GM12878 (cell line): ENCODE results near the gene KCTD16. TPM values are rescaled to one million over a fixed set of nuclear protein-coding genes. Genes with fewer than 3 reads are reported as not detected.

Experiments used
- ATAC-seq: fragments of 200-7000 bp; cut with Tn5 transposase; 3 replicates; pipeline ENCODE4 v1.9.1; 2020; ENCODE audit warnings: mild to moderate bottlenecking, moderate library complexity
- BruUV-seq: library from RNA; stranded (reverse); fragments of 400-500 nt; replicated peaks from 2 replicates; lab custom pipeline; 2021; lab: Mats Ljungman, UMichigan
- CTCF ChIA-PET: fragments of 300-600 bp; sonication (Branson Sonifier 250); formaldehyde crosslinking; extraction: SDS; loops from one replicate; lab custom pipeline; 2021; ENCODE audit warnings: inconsistent platforms; lab: Yijun Ruan, JAX
- POLR2A ChIA-PET: fragments of 350-600 bp; formaldehyde crosslinking; extraction: SDS; loops from one replicate; lab custom pipeline; 2021; ENCODE audit warnings: inconsistent platforms; lab: Charles Lee
- RAD21 ChIA-PET: fragments of 300-600 bp; sonication (Branson Sonifier 250); formaldehyde crosslinking; loops from one replicate; lab custom pipeline; 2023; ENCODE audit warnings: antibody characterized with exemption; ENCODE audit not compliant: unreplicated experiment; lab: Charles Lee
- SMC1A ChIA-PET: fragments of 300-600 bp; sonication (Branson Sonifier 250); formaldehyde crosslinking; loops from one replicate; lab custom pipeline; 2023; ENCODE audit not compliant: unreplicated experiment, uncharacterized antibody; lab: Charles Lee
- DNase-seq: peaks from one replicate; pipeline ENCODE4 v3.0.0-alpha.2; 2011; ENCODE audit warnings: low read depth, low spot score
- FAIRE-seq: peaks from 3 replicates; lab custom pipeline; 2011; peaks lifted over from hg19 to GRCh38; lab: Jason Lieb, UNC
- H2AFZ ChIP-seq: 2 replicates; pipeline ENCODE4 v1.6.0; 2011; ENCODE audit warnings: low read depth, low read length, control low read depth; ENCODE audit not compliant: control insufficient read depth
- H3K27ac ChIP-seq: 2 replicates; pipeline ENCODE4 v1.5.1; 2011; ENCODE audit warnings: control low read depth; ENCODE audit not compliant: control insufficient read depth, insufficient read depth
- H3K27me3 ChIP-seq, 2 experiments: replicated peaks in 1 of 2; 2 replicates each; pipeline versions ENCODE4 v1.6.0 to v1.6.1; 2011; ENCODE audit warnings: low read length in 1 of 2; ENCODE audit not compliant: control insufficient read depth in 2 of 2, insufficient read depth in 2 of 2
- H3K36me3 ChIP-seq, 2 experiments: 2 replicates each; pipeline ENCODE4 v1.5.1; 2011; ENCODE audit warnings: low read length in 1 of 2; ENCODE audit not compliant: control insufficient read depth in 2 of 2, insufficient read depth in 2 of 2
- H3K4me1 ChIP-seq: 2 replicates; pipeline ENCODE4 v1.6.1; 2011; ENCODE audit warnings: mild to moderate bottlenecking, low read length, moderate library complexity, mixed read lengths; ENCODE audit not compliant: control insufficient read depth, insufficient read depth
- H3K4me2 ChIP-seq: 2 replicates; pipeline ENCODE4 v1.6.0; 2011; ENCODE audit warnings: control low read depth; ENCODE audit not compliant: control insufficient read depth, insufficient read depth
- H3K4me3 ChIP-seq: fragments of 200-600 bp; sonication (generic); 2 replicates; pipeline ENCODE4 v1.5.1; 2016
- H3K79me2 ChIP-seq: 2 replicates; pipeline ENCODE4 v1.6.0; 2011; ENCODE audit warnings: low read length; ENCODE audit not compliant: control insufficient read depth, insufficient read depth
- H3K9ac ChIP-seq: 2 replicates; pipeline ENCODE4 v1.8.0; 2011; ENCODE audit warnings: low read length, control low read depth, mixed read lengths; ENCODE audit not compliant: control insufficient read depth, insufficient read depth
- H3K9me3 ChIP-seq: replicated peaks from 3 replicates; pipeline ENCODE4 v1.5.1; 2011; ENCODE audit warnings: mild to moderate bottlenecking, low read length; ENCODE audit not compliant: control insufficient read depth, insufficient read depth
- H4K20me1 ChIP-seq: 2 replicates; pipeline ENCODE4 v1.6.0; 2011; ENCODE audit not compliant: control insufficient read depth, insufficient read depth
- CEBPB ChIP-seq, 2 experiments: fragments of 150-350 bp in 1 of 2; IDR thresholded peaks; 2 replicates each; pipeline ENCODE4 v1.6.1; 2012 to 2014; ENCODE audit warnings: low read depth in 2 of 2, low read length in 2 of 2, borderline replicate concordance in 1 of 2, inconsistent platforms in 1 of 2
- CHD2 ChIP-seq: IDR thresholded peaks from 2 replicates; pipeline ENCODE4 v1.6.1; 2011; ENCODE audit warnings: low read depth, low read length, improper control_type of control experiment, borderline replicate concordance
- IKZF2 ChIP-seq, 2 experiments: fragments of 450-650 bp; IDR thresholded peaks; 2 replicates each; pipeline ENCODE4 v1.6.1; 2017; ENCODE audit warnings: mild to moderate bottlenecking in 2 of 2, moderate library complexity in 2 of 2
- JUND ChIP-seq: IDR thresholded peaks from 2 replicates; pipeline ENCODE4 v1.6.1; 2012; ENCODE audit warnings: low read depth, mild to moderate bottlenecking, low read length, improper control_type of control experiment, moderate library complexity
- SMARCA5 ChIP-seq: fragments of 450-650 bp; IDR thresholded peaks from 2 replicates; pipeline ENCODE4 v1.6.1; 2017; ENCODE audit warnings: mild to moderate bottlenecking
- STAT3 ChIP-seq: IDR thresholded peaks from 2 replicates; pipeline ENCODE4 v1.6.1; 2011; ENCODE audit warnings: low read depth, low read length, improper control_type of control experiment
- ZZZ3 ChIP-seq: IDR thresholded peaks from 2 replicates; pipeline ENCODE4 v1.6.1; 2011; ENCODE audit warnings: low read depth; ENCODE audit not compliant: control insufficient read depth, insufficient read length
- WGBS: methylation state at CpG from one replicate; pipeline ENCODE4 v1.1.6; 2016; ENCODE audit warnings: low lambda C conversion rate; ENCODE audit not compliant: insufficient replicate concordance, insufficient coverage; ENCODE audit errors: missing lambda C conversion rate; 5-methylcytosine and 5-hydroxymethylcytosine counted together
- in situ Hi-C: fragments of 300-500 bp; cut with MboI; formaldehyde crosslinking; loops from 9 replicates; pipeline ENCODE4 v1.14.3; 2018; ENCODE audit warnings: mixed read lengths
- intact Hi-C: fragments of 100-400 bp; cut with micrococcal nuclease; formaldehyde crosslinking; loops from one replicate; pipeline ENCODE4 v1.14.2; 2022; ENCODE audit not compliant: unreplicated experiment
- polyA plus RNA-seq, 11 experiments: library from polyadenylated mRNA; depleted of rRNA in 4 of 11; unstranded in 6 of 11; stranded (reverse) in 5 of 11; fragments of >200 nt; fragmentation: Nextera tagmentation in 4 of 11; fragmentation: Illumina TruSeq in 1 of 11; extraction: Ambion mirVana in 4 of 11; extraction: Trizol in 1 of 11; gene quantifications; 1 replicate in 1 of 11; 2 replicates in 10 of 11; pipeline versions ENCODE4 v1.2.1 to v1.2.3, GENCODE V29; 2011 to 2016; ENCODE audit warnings: inconsistent platforms in 2 of 11, missing spikeins in 2 of 11, low read depth in 1 of 11
- total RNA-seq, 4 experiments: library from RNA; depleted of rRNA in 3 of 4; stranded (reverse); fragments of >200 nt in 3 of 4; fragmentation: Illumina TruSeq in 1 of 4; extraction: Trizol in 1 of 4; gene quantifications; 2 replicates each; pipeline versions ENCODE4 v1.2.1 to v1.2.3, GENCODE V29; 2013 to 2021
- TF ChIP-seq, protein P1 (sequence below): fragments of 450-650 bp; IDR thresholded peaks from 2 replicates; pipeline ENCODE4 v1.6.1; 2016; ENCODE audit warnings: mild to moderate bottlenecking
- TF ChIP-seq, protein P2 (sequence below): fragments of 450-650 bp; IDR thresholded peaks from 2 replicates; pipeline ENCODE4 v1.6.1; 2017; ENCODE audit warnings: borderline replicate concordance
- TF ChIP-seq, protein P3 (sequence below): fragments of 450-650 bp; IDR thresholded peaks from 2 replicates; pipeline ENCODE4 v1.6.1; 2018; ENCODE audit warnings: mild to moderate bottlenecking, low read depth, moderate library complexity; ENCODE audit not compliant: partially characterized antibody

The KCTD16 gene
- total and polyA plus RNA-seq, 10 of the 15 experiments (the other 5 are each of a cell fraction or from before 2014, with no cell fraction given) = 0.03 to 0.10 (median 0.06) TPM; not detected in 3

DNA sequence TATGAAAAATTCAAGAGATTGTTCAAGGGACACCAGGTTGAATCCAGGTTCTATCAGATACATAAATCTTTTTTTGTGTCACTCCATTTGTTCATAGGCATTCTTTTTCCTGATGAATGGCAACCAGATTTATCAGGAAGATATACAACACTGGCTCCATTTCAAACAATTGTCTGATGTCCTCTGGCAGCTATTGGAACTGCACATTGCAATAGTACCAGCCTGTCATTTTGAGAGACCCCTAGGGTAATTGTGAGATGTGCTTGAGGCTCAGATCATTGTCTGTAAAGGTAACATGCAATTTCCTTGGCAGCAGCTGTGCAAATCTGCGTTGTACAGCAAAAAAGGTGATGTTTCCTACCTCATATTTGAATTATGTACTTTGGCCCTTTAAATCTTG lies 25.9 kb downstream of the KCTD16 start:
- FAIRE-seq (no peak), DNase-seq (no peak), ATAC-seq (0 out of 3 replicates have a peak, but pooled peaks have one; percentile 37)
- ChIA-PET RAD21 (no interaction called here), SMC1A (interaction anchor here (1.1 to 1.6 kb wide), 2 partner anchors 9 to 227 kb away, joined by 4 read pairs; no protein-coding TSS in a partner anchor), POLR2A (no interaction called here), CTCF (interaction anchor here (0.8 to 1.9 kb wide), 3 partner anchors 9 to 1484 kb away, joined by 3 to 6 read pairs (median 4); no protein-coding TSS in a partner anchor)
- in situ Hi-C loops (no loop called here), intact Hi-C loops (no loop called here)
- Histone ChIP-seq H2AFZ (no peak overlapping the region), H4K20me1 (no peaks in the 10 kb centered on the region), H3K79me2 (no peaks in the 10 kb centered on the region), H3K9me3 (no peaks in the 10 kb centered on the region), H3K27ac (no peak overlapping the region), H3K9ac (no peak overlapping the region), H3K4me1 (peaks cover 4% of the 10 kb centered on the region), H3K4me2 (no peak overlapping the region), H3K27me3 (no peaks in the 10 kb centered on the region), H3K36me3 (no peaks in the 10 kb centered on the region), H3K4me3 (no peak overlapping the region)
- 4% methylated on average over 1 of the region's 1 CpG for WGBS
- no TSS peak for BruUV-seq
- TF ChIP-seq SMARCA5 = no peak

DNA sequence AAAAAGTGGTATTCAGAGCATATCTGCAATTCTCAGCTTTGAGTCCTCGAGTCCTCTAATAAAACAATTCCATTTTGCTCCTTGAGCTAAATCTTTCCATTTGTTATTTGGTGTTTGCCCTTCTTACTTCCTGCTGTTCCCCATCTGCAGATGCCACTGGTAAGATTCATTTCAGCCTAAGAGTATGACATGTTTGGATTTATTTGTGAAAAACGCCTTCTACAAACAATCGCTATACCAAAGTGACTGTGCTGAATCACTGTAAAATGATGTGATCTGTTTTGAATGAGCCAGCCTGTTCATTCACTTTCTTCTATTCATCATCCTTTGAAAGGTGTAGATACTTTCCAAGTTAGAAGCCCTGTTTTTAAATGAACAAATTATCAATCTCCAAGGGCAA lies 27.7 kb downstream of the KCTD16 start:
- WGBS = 50% methylated on average over 3 of the region's 3 CpGs
- Histone ChIP-seq H3K27ac (no peak overlapping the region), H3K4me2 (no peak overlapping the region), H3K4me3 (no peak overlapping the region), H3K4me1 (no peaks in the 10 kb centered on the region), H3K9me3 (no peaks in the 10 kb centered on the region), H3K79me2 (no peaks in the 10 kb centered on the region), H3K9ac (no peak overlapping the region), H4K20me1 (no peaks in the 10 kb centered on the region), H3K36me3 (no peaks in the 10 kb centered on the region), H2AFZ (no peak overlapping the region), H3K27me3 (no peaks in the 10 kb centered on the region)
- CTCF ChIA-PET = interaction anchor here (0.9 to 1.8 kb wide), 2 partner anchors 15 to 1485 kb away, joined by 3 to 4 read pairs; no protein-coding TSS in a partner anchor
- FAIRE-seq = no peak
- intact Hi-C loops (no loop called here), in situ Hi-C loops (no loop called here)
- SMC1A ChIA-PET = no interaction called here
- BruUV-seq = no TSS peak
- RAD21 ChIA-PET = interaction anchor here (1.0 kb wide), 1 partner anchor 1039 kb away, joined by 3 read pairs; no protein-coding TSS in a partner anchor
- ATAC-seq = no peak
- POLR2A ChIA-PET = no interaction called here
- no peak for DNase-seq
- TF ChIP-seq IKZF2 (IDR thresholded peaks at IDR 0.05) = no peak
- TF ChIP-seq, protein P1, sequence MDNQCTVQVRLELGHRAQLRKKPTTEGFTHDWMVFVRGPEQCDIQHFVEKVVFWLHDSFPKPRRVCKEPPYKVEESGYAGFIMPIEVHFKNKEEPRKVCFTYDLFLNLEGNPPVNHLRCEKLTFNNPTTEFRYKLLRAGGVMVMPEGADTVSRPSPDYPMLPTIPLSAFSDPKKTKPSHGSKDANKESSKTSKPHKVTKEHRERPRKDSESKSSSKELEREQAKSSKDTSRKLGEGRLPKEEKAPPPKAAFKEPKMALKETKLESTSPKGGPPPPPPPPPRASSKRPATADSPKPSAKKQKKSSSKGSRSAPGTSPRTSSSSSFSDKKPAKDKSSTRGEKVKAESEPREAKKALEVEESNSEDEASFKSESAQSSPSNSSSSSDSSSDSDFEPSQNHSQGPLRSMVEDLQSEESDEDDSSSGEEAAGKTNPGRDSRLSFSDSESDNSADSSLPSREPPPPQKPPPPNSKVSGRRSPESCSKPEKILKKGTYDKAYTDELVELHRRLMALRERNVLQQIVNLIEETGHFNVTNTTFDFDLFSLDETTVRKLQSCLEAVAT = no peak
- TF ChIP-seq CEBPB (IDR thresholded peaks at IDR 0.05; ENCODE audit: borderline replicate concordance in 1 of 2, low read depth in 2 of 2, low read length in 2 of 2) = no peak
- TF ChIP-seq ZZZ3 = no peak
- no peak for TF ChIP-seq STAT3
- no peak for TF ChIP-seq CHD2
- TF ChIP-seq, protein P2, sequence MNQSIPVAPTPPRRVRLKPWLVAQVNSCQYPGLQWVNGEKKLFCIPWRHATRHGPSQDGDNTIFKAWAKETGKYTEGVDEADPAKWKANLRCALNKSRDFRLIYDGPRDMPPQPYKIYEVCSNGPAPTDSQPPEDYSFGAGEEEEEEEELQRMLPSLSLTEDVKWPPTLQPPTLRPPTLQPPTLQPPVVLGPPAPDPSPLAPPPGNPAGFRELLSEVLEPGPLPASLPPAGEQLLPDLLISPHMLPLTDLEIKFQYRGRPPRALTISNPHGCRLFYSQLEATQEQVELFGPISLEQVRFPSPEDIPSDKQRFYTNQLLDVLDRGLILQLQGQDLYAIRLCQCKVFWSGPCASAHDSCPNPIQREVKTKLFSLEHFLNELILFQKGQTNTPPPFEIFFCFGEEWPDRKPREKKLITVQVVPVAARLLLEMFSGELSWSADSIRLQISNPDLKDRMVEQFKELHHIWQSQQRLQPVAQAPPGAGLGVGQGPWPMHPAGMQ = no peak
- TF ChIP-seq, protein P3, sequence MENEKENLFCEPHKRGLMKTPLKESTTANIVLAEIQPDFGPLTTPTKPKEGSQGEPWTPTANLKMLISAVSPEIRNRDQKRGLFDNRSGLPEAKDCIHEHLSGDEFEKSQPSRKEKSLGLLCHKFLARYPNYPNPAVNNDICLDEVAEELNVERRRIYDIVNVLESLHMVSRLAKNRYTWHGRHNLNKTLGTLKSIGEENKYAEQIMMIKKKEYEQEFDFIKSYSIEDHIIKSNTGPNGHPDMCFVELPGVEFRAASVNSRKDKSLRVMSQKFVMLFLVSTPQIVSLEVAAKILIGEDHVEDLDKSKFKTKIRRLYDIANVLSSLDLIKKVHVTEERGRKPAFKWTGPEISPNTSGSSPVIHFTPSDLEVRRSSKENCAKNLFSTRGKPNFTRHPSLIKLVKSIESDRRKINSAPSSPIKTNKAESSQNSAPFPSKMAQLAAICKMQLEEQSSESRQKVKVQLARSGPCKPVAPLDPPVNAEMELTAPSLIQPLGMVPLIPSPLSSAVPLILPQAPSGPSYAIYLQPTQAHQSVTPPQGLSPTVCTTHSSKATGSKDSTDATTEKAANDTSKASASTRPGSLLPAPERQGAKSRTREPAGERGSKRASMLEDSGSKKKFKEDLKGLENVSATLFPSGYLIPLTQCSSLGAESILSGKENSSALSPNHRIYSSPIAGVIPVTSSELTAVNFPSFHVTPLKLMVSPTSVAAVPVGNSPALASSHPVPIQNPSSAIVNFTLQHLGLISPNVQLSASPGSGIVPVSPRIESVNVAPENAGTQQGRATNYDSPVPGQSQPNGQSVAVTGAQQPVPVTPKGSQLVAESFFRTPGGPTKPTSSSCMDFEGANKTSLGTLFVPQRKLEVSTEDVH = no peak
- TF ChIP-seq JUND = no peak
